ENCODE data around the gene PUS7L.
"Not testable (repeated sequence)": the region's sequence is repeated elsewhere in the genome, so short reads cannot be mapped to it uniquely, and the experiment has no call there.

The PUS7L gene

DNA sequence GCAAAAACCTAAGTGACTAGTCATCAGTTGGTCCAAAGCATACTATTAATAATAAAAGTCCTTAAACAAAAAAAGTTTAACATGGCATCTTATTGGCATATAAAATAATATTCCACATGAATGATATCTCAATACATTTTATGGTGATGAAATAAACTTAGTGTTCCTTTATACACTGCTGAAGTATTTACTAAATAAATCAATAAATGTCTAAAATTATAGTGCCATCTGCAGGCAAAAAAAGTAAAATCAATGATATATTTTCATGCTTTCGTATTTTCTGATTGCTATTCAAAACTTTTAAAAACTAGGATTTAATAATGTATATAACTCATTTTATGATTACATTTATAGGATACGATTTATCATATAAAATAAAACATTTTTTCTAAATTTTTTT lies 30.5 kb downstream of the PUS7L start:
- DNase-seq (ENCODE audit: extremely low spot score), result no peak
- TF ChIP-seq, protein P1, sequence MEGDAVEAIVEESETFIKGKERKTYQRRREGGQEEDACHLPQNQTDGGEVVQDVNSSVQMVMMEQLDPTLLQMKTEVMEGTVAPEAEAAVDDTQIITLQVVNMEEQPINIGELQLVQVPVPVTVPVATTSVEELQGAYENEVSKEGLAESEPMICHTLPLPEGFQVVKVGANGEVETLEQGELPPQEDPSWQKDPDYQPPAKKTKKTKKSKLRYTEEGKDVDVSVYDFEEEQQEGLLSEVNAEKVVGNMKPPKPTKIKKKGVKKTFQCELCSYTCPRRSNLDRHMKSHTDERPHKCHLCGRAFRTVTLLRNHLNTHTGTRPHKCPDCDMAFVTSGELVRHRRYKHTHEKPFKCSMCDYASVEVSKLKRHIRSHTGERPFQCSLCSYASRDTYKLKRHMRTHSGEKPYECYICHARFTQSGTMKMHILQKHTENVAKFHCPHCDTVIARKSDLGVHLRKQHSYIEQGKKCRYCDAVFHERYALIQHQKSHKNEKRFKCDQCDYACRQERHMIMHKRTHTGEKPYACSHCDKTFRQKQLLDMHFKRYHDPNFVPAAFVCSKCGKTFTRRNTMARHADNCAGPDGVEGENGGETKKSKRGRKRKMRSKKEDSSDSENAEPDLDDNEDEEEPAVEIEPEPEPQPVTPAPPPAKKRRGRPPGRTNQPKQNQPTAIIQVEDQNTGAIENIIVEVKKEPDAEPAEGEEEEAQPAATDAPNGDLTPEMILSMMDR (IDR thresholded peaks at IDR 0.05; ENCODE audit: control extremely low read depth, extremely low read depth, low read depth, missing control alignments), result no peak
- CTCF ChIA-PET, result no interaction called here
- POLR2A ChIA-PET, result no interaction called here

DNA sequence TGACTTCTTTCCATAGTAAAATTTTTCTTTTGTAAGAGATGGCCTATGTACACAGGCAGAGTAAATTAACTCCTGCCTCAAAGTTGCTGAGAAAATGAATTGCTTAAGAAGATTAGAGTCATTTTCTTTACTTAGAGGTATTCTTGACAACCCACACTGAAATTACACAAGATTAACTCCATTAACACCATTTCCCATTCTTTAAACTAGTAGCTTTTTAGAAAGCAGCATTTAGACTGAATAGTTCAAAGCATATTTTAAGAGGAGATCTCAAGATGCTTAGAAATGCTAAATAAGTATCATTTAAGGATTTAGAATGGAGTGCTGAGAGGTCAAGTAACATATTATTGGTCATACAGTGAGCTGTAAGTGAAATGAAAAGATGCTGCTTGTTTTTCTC lies 35.5 kb downstream of the PUS7L start:
- TF ChIP-seq, protein P1 (IDR thresholded peaks at IDR 0.05; ENCODE audit: control extremely low read depth, extremely low read depth, low read depth, missing control alignments), result no peak
- DNase-seq (ENCODE audit: extremely low spot score), result no peak
- ChIA-PET CTCF (interaction anchor here (1.0 kb wide), 1 partner anchor 18 kb away, joined by 3 read pairs; no protein-coding TSS in a partner anchor), POLR2A (no interaction called here)

GRCh38 chr12:43722621-43723020 lies 36.0 kb downstream of the PUS7L start:
- TF ChIP-seq, protein P1 (IDR thresholded peaks at IDR 0.05; ENCODE audit: control extremely low read depth, extremely low read depth, low read depth, missing control alignments), result no peak
- ChIA-PET POLR2A (no interaction called here), CTCF (no interaction called here)
- no peak for DNase-seq (ENCODE audit: extremely low spot score)

DNA sequence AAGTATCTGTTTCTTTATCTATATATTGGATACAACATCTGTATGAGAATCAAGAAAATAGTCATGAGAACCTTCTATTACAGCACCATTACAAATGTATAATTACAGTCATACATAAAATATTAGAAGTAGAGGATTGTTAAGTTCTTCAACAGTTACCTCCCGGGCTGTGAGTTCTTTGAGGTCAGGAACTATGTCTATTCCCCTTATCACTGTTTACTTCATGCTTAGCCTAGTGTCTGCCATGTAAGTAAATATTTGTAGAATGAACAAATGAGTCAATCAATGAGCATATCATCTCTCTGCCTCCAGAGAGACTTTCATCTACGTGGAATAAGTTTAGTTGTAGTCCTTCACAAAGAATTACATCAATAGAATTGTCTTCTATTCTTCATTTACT lies 47.2 kb downstream of the PUS7L start:
- DNase-seq (ENCODE audit: extremely low spot score), result no peak
- ChIA-PET CTCF (no interaction called here), POLR2A (no interaction called here)
- TF ChIP-seq, protein P1 (IDR thresholded peaks at IDR 0.05; ENCODE audit: control extremely low read depth, extremely low read depth, low read depth, missing control alignments), result no peak

- CTCF ChIA-PET, result interaction anchor here (1.5 to 3.4 kb wide), 2 partner anchors 12 to 16 kb away, joined by 3 to 7 read pairs; no protein-coding TSS in a partner anchor
- DNase-seq (ENCODE audit: extremely low spot score); POLR2A ChIA-PET: not testable (repeated sequence)
Measured at GRCh38 chr12:43703772-43704171, 54.8 kb downstream of the PUS7L start.

DNA sequence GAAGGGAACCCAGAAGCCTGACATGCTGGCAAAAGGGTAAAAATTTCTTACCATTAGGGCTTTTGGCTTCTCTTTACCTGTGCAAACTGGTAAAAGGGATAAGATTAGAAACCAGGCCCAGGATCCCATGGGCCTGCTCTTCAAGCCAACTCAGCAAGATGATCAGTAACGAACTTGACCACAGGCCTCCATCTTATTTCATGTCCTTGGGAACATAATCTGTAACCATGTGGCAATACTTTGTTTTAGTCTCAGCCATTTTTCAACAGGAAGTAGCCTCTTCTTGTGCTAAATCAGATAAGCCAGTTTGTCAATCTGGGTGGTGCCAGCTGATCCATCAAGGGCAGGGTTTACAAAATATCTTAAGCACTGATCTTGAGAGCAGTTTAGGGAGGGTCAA lies 57.4 kb downstream of the PUS7L start:
- DNase-seq (ENCODE audit: extremely low spot score); CTCF ChIA-PET; POLR2A ChIA-PET: not testable (repeated sequence)

DNA sequence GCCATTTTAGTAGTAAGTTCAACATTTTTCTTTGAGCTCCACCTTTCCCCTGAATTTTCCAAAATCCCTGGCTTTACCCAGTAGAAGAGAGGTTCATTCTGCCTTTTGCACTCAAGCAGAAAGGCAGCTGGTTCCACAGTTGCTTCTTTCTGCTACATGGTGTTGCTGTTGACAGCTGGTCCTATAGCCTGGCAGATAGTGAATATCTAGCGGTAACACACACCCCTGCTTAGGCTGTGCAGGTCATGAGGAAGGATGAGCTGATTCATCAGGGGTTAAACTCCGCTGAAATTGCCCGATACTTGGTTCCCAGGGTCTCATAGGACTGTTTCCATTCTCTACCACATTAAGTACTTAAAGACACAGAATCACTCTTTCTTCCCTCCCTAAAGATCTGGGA lies 62.4 kb downstream of the PUS7L start:
- TF ChIP-seq, protein P1 (IDR thresholded peaks at IDR 0.05; ENCODE audit: control extremely low read depth, extremely low read depth, low read depth, missing control alignments), result no peak
- ChIA-PET CTCF (interaction anchor here (1.8 kb wide), 1 partner anchor 21 kb away, joined by 6 read pairs; no protein-coding TSS in a partner anchor), POLR2A (no interaction called here)
- DNase-seq (ENCODE audit: extremely low spot score), result no peak

GRCh38 chr12:43694879-43695278 lies 63.7 kb downstream of the PUS7L start:
- ChIA-PET POLR2A (no interaction called here), CTCF (interaction anchor here (1.8 kb wide), 1 partner anchor 20 kb away, joined by 6 read pairs; no protein-coding TSS in a partner anchor)
- TF ChIP-seq, protein P1 (IDR thresholded peaks at IDR 0.05; ENCODE audit: control extremely low read depth, extremely low read depth, low read depth, missing control alignments), result no peak
- DNase-seq (ENCODE audit: extremely low spot score), result no peak
